ENCODE measurements around the gene GUCD1.

GRCh38 chr22:24504540-24504939 lies 50.4 kb downstream of the GUCD1 start:
- no peak for TF ChIP-seq ZNF274 (IDR thresholded peaks at IDR 0.05; ENCODE audit: low read depth, low read length)
- no peak for TF ChIP-seq YY1 (IDR thresholded peaks at IDR 0.05; ENCODE audit: insufficient read depth, insufficient read length)
